GM18505 (cell line): ENCODE data around the gene MRGPRX2.

ENCODE experiments used
- ATAC-seq: cut with Tn5 transposase; IDR thresholded peaks from one replicate; pipeline ENCODE4 v1.9.1; 2021; ENCODE audit not compliant: unreplicated experiment
- POLR2A ChIP-seq: IDR thresholded peaks from 4 replicates; pipeline ENCODE4 v1.6.1; 2011; ENCODE audit warnings: borderline replicate concordance; ENCODE audit not compliant: insufficient read depth, insufficient read length; ENCODE audit errors: extremely low read depth

Gene MRGPRX2

DNA sequence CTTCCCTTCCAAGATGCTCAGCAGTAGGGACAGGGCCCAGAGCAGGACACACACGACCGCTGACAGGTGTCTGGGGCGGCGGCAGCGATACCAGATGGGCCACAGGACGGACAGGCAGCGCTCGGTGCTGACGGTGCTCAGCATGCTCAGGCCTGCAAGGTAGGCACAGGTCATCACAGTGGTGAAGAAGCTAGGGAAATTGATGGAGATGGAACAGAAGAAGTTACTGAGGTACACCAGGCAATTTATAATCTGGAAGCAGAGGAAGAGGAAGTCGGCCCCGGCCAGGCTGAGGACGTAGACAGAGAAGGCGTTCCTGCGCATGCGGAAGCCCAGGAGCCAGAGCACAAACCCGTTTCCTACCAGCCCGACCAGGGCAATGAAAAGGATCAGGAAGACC lies 4.6 kb downstream of the MRGPRX2 start:
- no peak for TF ChIP-seq POLR2A
- no peak for ATAC-seq

DNA sequence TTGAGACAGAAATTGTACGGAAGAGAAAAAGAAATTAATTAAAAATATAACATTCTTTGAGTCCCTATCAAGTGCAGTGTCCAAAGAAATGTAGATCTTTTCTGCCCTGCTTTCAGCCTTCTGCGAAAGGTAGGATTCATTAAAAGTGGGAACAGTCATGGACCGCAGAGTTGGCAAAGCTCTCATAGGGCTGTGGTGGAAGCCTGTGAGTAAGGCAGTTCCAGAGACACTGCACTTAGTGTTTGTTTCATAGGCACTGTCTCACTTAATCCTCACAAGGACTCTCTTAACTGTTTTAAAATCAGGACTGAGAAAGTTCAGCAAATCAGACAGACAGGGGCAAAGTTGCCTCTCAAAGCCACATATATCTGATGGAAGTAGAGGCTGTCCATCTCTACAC lies 5.5 kb downstream of the MRGPRX2 start:
- ATAC-seq = no peak
- no peak for TF ChIP-seq POLR2A

DNA sequence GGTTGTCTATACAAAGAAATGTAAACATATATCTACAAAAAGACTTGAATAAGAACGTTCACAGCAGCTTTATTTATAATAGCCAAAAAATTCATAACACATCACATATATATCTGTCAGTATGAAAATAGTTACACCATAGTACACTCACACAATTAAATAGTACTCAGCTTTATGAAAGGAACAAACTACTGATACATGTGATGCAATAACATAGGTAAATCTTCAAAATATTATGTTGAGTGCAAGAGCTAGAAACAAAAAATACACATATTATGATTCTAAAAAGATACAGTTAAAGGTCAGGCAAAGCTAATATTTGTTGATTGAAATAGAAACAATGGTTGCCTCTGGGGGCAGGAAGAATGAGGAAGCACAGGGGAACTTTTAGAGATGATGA lies 6.6 kb downstream of the MRGPRX2 start:
- no peak for ATAC-seq

DNA sequence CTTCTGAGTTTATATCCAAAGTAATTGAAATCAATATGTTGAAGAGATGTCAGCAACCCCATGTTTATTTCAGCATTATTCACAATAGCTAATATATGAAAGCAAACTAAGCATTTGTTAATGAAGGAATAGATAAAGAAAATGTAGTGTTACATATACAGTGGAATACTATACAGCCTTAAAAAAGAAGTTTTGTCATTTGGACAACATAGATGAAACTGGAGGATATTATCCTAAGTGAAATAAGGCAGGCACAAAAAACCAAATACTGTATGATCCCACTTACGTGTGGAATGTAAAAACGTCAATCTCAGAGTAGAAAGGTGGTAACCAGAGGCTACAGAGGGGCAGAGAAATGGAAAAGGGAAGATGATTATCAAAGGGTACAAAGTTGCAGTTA lies 10.2 kb downstream of the MRGPRX2 start:
- no peak for TF ChIP-seq POLR2A
- no peak for ATAC-seq

More for the DNA sequence above, 6.6 kb downstream of the MRGPRX2 start:
- no peak for TF ChIP-seq POLR2A

DNA sequence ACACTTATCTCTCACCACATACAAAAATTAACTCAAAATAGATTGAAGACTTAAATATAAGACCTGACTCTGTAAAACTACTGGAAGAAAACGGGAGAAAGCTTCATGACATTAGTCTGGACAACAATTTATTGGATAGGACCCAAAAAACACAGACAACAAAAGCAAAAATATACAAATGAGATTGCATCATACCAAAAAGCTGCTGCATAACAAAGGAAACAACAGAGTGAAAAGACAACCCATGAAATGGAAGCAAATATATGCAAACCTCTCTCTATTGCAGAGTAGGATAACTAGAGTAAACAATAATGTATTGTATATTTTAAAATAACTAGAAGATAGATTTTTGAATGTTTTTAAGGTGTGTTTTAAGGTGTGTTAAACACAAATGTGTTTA lies 11.2 kb downstream of the MRGPRX2 start:
- TF ChIP-seq POLR2A = no peak
- no peak for ATAC-seq

DNA sequence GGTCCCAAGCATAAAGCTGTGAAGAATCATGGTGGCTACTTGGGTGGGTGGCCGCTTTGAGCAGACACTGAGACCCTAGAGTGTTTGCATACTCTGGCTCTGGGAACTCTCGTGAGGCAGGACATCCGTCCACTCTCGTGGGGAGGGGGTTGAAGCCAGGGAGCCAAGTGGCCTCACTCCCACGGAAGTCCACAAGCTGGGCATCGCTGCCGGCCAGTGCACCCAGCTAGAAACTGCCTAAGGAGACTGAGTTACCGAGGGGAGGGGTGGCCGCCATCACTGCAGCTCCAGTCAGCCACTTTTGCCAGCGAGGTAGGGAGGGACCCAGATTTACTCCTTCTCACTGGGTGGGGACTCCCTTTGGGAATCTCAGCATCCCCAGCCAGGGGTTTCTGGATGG lies 20.5 kb downstream of the MRGPRX2 start:
- no peak for TF ChIP-seq POLR2A
- ATAC-seq = no peak

DNA sequence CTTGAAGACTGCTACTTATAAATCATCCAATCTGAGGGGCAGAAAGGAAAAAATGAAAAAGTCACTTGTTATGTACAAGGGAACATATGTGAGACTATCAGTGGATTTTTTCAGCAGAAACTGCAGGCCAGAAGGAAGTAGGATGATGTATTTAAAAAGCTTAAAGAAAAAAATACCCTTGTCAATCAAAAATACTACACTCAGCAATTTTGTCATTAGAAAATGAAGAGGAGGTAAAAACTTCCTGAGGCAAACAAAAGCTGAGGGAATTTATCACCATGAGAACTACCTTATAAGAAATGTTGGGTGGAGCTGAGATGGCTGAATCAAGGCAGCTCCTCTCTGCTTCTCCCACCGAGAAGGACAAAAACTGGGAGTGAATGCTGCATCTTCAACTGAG lies 21.1 kb downstream of the MRGPRX2 start:
- ATAC-seq = no peak
- no peak for TF ChIP-seq POLR2A

DNA sequence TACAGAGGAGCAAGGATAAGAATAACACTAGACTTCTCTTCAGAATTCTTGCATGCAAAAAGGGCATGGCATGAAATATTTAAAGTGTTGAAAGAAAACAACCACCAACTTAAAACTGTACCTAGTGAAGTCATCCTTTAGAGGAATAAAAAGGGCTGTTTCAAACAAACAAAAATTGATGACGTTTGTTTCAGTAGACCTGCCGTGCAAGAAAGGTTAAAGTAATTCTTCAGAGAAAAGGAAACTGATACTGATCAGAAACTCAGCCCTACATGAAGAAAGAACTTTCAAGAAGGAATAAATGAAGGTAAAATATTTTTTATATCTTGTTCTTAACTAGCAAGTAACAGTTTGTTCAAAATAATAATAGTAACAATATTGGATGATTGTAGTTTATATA lies 27.5 kb downstream of the MRGPRX2 start:
- no peak for TF ChIP-seq POLR2A
- ATAC-seq = no peak

DNA sequence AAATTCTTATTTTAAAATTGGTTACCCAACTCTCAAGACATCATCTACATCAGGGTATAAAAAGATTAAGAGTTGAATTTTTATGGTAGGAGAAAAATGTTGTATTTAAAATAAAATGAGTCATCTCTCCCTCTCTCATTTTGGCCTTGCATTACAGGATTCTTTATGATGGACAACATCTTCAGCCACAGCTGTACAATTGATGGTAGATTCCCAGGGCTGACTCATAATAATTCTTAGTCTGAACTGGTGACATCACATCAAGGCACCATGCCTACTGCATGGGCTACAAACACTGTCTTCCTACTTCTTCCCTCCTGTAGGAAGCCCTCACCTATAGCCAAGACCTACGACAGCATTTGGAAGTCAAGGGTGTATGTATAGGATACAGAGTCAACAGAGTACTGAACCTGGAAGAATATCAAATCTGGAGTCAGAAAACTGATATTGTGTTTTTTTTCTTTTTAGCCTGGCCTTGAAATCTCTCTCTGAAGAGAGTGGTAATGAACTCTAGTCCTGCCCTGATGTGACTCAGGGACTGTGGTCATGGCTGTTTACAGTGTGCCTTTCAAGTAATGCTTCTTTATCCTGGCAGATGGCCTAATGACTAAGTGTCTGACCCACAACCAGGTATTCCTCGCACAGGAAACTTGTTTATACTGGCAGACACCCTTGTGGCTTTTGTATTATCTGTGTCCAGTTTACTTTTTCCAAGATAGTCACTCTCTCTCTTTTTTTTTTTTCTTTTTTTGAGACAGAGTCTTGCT lies 32.5 kb downstream of the MRGPRX2 start:
- no peak for TF ChIP-seq POLR2A
- ATAC-seq = no peak

DNA sequence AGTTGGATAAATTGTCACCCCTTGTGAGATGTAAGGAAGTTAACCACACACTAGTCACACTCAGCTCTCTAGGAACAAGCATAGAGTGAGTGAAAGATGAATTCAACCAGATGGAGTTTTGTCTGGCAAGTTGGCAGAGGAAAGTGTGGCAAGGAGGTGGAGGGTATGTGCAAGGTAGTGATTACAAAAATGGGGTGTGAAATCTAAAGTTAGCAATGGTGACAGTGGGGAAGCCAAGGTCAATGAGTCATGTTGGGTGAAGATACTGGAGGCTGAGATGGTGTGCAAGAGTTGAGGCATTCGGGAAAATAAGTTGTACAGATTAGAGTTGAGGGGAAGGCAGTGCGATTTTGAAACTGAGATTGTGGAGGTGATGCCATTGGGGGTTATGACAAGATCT lies 33.7 kb downstream of the MRGPRX2 start:
- TF ChIP-seq POLR2A = no peak
- no peak for ATAC-seq

DNA sequence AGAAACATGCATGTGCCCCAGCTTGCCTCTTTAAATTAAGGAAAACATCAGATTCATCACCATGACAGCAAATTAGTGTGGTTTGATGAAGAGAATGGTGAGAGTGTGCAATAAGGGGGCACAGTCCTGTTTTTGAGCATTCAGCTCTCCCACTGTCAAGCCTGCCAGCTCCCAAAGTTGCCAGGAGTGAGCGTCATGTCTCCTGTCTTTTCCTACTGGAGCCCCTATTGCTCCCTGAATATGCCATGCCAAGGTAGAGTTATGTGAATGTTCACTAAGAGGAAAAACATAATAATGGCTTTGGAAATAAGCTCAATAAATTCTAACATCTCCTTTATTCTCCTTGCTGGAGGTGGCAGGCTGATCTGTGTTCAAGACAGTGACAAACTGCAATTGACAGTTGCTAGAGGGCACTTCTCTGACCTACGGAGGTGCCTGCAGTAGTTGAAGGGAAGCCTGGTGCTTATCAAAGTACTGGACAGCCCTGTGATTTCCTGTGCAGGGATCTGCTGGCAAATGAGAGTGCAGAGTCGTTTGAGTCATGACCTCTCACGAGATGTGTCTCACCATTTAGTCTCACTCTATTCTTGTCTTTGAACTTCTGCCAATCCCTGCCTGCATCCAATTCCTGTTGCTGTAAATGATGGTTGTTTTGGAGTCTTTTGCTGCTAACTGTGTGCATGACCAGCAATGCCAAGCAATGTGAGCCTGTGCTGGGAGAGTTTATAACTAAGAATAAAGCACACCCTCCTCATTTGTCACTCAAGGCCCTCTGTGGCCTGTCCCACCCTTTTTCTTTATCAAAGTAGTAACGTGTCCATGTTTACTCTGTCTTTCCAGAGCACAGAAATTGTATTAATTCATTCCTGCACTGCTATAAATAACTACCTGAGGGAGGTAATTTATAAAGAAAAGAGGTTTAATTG lies 34.8 kb downstream of the MRGPRX2 start:
- ATAC-seq = no peak
- TF ChIP-seq POLR2A = no peak

DNA sequence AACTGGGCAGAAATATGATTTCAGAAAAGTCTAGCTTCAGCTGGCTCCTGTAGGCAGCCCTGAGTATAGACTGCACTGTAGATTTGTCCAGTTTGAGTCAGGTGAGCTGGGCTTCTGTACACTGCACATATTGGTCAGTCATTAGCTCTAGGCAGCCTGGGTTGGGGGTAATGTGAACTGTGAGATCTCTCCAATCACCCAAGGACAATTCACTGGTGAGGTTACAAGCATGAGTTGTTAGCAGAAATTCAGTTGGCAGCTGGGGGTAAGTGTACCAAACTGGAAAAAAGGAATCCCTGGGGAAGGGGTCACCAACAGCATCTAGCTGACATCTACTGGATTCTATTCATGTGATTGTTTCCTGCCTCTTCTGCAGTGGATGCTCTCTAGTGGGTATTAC lies 39.7 kb downstream of the MRGPRX2 start:
- no peak for ATAC-seq
- no peak for TF ChIP-seq POLR2A

DNA sequence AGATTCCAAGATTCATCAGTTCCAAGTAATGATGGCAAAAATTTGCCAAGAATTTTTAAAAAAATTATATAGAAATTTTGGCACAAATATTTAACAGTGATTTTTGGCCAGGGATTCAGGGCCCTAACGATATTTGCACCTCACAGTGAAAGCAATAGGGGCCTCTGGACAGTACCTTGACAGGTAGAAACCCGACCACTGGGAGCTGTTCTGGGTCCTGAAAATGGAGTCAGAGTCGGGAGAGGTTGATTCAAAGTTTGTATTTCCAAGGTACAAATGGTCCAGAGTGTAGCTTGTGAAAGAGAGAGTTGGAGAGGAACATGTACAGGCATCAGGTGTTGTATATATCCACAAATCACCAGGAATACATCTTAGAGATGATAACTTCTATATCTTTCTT lies 41.6 kb downstream of the MRGPRX2 start:
- no peak for TF ChIP-seq POLR2A
- ATAC-seq = no peak
